ENCODE results near the gene ADCY2.
A peak's percentile ranks its signal among the peaks of the same experiment; 100 is the strongest.

ADCY2 gene

DNA sequence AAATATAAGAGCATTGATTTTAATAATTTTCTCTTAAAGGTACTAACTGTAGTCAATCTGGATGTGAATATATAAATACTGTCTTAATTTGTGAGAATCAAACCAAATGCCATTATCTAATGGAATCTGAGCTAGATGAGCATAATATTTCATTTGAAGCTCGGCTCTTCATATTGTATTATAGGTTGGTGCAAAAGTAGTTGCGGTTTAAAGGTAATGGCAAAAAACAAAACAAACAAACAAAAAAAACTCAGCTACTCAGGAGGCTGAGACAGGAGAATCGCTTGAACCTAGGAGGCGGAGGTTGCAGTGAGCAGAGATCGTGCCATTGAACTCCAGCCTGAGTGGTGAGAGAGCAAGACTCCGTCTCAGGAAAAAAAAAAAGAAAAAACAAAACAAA, 358.6 kb downstream of the ADCY2 start:
- DNase-seq = no peak

DNA sequence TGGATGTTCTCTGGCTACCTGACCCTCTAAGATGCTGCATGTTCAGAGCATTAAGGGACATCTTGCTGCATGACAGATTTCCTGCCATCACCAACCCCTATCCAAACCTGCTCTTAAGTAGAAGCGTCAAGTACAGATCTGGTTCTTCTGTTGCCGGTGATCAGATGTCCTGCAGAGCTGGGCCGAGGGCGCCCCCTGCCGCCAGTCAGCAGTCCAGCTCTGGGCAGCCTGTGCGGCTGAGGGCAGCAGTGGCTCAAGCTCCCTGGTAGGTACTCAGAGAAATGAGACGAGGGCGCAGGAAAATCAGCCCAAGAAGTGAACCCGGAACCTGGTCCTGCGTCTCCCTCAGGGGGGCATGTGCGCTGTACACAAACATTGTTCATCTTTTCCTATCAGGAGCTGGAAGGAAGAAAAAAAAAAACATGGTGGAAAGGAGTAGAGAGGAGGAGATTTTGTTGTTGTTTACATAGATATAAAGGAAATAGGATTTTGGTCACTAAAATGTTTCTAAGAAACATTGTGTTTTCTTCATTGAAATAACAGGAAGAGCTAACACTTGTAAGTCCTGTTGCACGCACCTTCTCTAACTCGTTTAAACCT, 359.2 kb downstream of the ADCY2 start:
- DNase-seq = peak; percentile 47

DNA sequence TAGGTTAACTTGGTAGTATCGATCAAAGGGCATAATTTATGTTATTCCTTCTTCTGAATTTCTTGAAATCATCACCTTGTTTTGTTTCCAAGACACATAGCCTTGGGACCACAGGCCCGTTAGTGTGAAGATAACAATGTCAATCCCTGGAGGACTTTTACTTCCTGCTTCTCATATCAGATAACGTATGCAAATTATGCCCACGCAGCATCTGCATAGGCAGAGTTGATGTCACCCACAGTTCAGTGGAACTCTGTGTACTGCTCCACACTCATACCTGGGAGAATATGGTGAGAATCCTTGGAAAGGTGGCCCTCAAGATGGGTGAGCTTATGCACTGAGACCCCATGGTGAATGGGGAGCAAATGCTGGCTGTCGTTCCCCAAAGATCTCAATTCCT, 360.0 kb downstream of the ADCY2 start:
- no peak for DNase-seq

DNA sequence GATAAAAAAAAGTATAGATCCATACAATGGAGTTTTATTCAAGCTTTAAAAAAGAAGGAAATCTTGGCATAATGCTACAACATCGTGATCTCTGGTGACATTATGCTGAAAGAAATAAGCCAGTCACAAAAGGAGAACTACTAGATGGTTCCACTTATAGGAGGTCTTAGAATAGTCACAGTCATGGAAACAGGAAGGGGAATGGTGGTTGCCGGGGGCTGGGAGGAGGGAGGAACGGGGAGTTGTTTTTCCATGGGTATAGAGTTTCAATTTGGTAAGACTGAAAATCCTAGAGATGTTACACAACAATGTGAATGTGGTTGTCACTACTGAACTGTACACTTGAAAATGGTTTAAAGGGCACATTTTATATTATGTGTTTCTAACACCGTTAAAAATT, 360.5 kb downstream of the ADCY2 start:
- DNase-seq = no peak

DNA sequence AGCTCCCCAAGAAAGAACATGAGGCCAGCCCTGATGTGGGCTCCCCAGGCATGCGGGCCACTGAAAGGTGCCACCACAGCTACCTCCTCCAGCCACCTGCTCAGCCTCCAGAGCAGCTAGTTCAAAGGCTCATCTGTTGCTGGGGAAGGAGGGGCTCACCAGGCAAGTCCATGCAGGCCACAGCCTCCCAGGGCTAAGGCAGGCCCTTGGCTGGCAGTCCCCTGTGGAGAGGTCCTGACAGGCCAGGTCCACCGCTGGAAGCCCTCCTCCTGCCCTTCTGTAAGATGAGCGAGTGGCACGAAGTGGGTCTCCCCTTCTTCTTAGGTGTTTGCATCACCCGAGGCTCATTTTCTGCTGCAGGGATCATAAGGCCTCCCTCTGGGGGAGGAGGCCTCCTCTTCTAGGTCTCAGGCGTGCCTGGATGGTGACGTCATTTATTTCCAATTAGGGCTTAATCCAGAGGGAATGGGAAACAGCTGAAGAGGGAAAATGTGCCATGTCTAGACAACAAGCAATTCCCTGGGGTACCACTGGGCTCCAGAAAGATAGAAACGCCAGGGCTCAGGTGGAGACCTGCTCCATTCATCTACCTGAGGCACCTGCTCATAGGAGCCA, 363.4 kb downstream of the ADCY2 start:
- DNase-seq = no peak

DNA sequence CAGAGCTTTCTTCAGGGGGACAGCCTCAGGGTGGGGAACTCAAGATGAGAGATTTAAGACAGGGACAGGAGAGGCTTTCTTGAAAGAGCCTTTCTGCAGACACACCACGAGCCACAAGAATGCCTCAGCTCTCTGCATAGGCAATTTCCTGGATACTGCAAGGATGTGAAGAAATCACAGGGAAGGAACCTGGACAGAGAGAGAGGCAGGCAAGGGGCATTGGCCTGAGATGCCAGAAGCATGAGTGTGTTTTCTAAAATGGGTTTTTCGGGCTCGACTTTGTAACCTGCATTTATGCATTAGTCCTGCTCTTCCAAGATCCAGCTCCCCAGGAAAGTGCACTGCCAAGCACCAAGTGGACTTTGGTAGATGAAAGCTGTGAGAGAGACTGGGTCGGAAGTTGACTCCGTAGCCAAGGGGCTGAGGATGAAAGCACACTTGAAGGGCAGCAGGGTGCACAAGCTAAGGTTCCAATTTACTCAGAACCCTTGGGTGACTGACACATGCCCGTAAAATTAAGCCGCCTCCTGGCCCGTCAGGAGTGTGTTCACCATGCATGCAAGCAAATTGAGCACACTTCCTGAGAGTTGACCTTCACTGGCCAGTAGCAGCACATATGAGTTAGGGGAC, 364.1 kb downstream of the ADCY2 start:
- DNase-seq = no peak

DNA sequence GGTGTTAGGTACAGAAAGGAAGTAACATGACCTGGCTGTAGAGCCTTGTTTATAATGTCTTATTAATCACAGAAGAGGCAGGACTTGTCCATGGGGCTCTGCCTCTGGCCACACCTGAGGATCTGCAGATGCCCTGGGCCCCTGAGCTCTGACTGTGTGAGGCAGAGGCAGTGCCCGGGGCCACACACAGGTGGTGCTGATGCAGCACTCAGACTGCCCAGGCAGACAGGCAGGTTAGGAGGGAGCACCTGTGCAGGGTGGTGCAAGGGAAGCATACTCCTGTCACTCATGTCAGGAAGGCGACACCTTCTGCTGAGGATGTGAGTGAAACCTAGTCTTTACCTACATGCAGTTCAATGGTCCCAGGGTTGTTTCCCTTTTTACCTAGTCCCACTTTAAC, 366.3 kb downstream of the ADCY2 start:
- no peak for DNase-seq

DNA sequence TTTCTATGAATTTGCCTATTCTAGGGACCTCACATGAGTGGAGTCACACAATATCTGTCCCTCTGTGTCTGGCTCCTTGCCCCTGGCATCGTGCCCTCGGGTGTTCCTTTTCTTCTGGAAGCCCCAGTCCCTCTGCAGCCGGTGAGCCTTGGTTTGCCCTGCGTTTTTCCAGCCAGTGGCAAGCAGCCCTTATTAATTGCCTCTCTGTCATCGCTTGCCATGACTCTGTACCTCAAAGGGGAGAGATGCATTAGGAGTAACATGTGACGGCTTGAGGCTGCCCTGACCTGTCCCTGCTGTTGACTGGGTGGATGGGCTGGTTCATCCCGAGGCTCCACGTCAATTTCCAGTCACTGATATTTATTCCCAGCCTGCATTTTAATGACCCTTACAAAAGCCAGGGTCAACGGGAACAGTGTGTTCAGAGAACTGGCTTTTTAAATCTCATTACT, 367.7 kb downstream of the ADCY2 start:
- DNase-seq = peak; percentile 56

DNA sequence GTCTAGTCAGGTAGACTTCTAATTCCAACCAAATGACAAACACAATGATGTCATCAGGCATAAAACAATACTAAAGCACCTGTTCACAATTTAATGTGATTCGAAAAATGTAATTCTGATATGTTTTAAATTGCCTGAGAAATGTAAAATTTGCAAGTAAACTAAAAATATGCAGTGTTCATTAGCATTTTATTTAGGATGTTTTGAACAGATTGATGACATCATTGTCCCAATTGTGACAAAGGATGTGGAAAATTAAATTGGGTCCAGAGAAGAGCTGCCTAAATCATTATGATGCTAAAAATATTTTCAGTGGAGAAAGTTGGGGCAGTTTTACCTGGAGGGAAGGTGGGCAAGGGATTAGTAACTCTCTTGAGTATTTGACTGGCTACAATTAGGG, 368.5 kb downstream of the ADCY2 start:
- DNase-seq = no peak

DNA sequence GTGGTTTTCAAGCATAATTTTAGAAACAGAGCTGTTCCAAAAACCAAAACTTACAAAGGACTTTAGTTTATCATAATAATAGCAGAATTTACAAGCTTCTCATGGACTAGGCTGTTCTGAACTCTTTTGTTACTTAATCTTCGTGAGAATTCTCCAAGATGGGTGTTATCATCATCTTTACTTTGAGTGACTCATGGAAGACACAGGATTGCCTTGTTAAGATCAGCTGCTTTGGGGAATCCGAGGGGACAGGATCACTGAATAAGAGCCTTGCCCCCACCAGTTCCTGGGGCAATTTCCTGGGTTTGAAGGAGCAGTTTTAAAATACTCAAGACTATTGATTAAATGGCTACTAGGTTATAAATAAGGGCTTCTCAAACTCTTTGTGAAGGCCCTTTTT, 374.5 kb downstream of the ADCY2 start:
- DNase-seq = no peak

DNA sequence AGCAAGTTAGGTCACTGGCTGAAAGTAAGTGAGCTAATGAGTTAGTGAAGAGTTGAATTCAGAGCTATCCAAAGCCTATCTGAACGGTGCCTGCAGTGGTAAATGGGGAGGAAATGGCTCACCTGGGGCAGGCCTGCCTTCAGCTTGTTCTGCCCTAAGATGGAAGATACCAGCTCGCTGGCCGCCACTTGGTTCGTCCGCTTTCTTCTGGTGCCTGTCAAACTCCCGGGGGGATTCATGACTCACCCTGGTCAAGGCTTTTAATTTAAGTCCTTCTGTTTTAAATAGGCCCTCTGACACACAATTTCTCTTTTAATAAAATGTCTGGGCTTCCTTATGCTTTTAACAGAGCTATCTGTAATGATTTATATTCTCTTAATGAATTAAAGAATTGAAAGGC, 376.2 kb downstream of the ADCY2 start:
- DNase-seq = no peak

DNA sequence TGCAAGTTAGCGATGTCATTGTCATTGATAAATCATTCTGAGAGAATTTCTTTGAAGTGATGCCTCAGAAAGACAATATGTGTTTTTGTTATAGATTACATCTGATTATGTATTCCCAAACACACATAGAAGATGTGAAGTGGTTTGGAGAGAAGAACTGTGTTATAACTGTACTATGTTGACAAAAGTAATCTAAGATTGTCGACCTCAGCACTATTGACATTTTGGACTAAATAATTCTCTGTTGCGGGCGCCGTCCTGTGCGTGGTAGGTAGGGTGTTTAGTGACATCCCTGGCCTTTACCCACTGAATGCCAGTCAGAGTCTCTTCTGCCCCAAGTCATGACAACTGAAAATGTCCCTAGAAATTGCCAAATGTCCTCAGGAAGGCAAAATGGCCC, 377.2 kb downstream of the ADCY2 start:
- no peak for DNase-seq

DNA sequence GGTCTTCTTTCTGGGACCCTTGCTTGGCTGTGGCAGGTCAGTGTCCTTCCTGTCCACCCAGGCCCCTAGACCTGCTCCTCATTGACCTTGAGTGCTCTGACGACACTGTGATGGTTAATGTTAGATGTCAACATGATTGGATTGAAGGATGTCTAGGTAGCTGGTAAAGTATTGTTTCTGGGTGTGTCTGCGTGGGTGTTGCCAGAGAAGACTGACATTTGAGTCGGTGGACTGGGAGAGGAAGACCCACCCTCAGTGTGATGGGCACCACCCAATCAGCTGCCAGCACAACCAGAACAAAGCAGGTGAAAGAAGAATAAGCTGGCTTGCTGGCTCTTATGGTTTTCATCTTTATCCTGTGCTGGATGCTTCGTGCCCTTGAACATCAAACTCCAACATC, 380.5 kb downstream of the ADCY2 start:
- no peak for DNase-seq

DNA sequence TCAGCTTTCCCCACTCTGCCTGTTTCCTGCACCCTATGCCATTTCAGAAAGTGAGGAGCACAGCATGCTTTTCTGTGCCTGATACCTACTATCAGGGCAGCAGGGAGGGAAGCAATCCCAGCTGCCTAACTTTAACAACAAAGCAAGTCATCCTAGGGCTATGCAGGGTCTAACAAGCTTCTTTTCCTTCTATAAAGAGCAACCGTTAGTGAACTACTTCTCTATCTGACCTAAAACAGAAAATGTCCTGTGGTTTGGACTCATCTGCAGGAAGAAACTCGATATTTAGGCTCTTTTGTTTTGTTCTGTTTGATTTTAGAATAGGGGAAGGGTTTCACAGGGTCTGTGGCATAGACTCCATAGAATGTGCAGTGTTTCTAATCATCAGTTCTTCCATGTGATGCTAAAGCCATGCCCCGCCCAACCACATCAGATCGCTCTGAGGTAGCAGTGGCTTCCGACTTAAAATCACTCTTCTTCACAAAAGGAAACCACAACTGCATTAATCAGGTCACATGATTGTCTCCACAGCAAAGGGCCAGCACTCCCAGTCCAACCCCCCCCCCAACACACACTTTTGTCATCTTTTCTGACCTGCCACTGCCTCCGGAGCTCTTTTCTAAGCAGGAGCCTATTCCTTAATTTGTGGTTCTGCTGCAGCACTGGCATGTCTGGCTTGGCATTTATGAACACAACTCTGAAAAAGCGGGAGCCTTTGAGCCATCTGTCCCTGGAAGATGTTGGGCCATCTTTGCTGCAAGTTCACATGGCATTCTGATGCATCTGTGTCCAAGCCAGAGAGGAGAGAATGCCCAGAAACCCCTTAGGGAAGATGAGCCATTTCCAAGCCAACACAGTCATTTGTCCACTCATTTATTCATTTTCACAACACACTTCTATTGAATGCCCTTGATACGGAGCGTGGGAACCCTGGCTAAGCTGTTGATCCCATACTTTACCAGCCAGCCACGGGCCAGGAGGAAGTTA, 383.4 kb downstream of the ADCY2 start:
- no peak for DNase-seq

DNA sequence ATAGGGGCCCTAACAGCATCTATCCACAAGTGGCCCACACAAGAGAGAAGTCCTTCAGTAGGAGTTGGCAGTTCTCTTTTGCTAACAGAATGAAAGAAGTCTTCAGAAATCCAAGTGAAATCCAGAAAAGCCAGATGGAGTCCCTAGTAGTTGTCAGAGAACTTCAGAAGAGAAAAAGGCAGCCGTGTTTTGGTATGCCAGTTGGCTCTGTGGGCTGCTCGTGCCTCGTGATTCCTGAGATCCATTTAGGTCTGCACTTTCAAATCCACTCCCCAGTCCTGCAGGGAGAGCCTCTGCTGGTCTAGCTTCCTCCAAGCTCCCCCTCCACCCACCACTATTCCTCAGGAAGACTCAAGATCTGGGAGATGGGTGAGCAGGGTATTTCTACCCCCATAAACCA, 386.0 kb downstream of the ADCY2 start:
- DNase-seq = no peak

DNA sequence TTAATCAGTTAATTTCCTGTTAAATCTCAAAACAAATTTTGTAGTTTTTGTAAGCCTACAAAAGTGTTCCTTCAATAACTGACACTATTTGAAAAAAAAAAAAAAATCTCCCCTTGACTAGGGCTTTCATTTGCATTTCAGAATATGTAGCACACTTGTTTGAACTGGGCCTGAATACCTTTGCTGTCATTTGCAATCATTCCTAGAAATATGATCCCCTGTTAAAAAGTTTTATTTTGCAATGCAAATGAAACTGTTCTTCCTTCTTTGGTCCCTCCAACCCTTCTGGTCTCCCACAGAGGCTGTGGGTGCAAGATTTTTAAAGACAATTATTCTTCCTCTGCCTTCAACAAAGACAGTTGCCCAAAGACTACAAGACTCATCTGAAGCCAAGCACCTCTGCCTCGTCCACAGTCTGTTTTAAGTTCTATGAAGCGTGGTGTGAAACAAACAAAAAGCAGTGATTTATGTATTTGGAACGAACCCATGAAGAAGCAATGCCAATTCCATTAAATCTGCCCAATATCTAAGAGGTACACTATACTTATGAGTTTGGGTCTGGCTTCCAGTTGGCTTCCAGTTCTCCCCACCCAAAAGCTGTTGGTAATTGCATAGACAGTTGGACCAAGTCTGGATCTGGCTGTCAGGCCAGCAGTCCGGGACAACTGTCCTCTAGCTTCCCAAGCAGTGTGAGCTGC, 388.9 kb downstream of the ADCY2 start:
- DNase-seq = no peak

DNA sequence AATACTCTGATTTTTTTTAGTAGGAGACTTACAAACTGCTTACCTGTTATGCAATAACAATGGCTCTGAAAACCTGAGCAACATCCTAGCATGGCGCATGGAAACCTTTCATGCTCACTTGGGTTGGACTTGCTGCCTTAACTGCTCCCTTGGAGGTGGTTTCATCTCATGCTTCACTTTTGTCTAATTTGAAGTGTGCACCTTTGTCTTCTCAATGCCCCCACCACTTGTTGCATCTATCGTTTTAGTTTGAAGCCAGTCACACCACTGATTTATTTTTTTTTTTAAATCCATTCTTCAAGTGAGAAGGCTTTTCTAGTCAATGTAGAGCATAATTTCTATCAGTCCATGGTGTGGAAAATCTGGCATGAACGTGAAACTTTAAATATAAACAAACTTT, 391.8 kb downstream of the ADCY2 start:
- no peak for DNase-seq

DNA sequence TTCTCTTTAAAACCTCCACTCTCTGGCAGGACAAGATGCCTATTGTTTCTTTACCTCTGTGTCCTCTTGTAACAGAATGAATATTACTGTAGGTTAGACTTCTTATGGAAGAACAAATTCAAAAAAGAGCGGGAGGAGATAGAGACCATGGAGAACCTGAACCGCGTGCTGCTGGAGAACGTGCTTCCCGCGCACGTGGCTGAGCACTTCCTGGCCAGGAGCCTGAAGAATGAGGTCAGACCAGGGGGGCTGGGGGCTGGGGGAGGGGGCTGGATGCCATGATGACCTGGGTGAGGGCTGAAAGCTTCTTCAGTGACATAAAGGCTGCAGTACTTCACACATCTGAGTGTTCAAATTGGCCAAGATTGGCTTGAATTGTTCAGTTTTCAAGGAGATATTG, 393.6 kb downstream of the ADCY2 start:
- DNase-seq = no peak

DNA sequence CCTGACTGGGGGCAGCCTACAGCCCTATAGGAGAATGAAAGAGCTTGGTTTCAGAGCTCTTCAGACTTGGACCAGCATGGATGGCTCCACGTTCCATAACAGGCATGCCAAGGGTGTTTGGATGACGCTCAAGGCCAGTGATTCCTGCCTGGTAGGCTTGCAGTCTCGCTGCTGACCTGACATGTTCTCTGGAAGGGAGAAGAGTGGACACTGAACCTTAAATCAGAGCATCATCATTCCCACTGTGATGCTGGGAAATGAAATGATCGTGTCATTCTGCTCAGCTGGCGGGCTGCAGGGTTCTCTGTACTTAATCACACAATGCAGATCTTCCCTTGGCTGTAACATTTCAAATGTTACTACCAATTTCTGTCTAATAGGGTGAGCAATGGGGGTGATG, 398.0 kb downstream of the ADCY2 start:
- no peak for DNase-seq

DNA sequence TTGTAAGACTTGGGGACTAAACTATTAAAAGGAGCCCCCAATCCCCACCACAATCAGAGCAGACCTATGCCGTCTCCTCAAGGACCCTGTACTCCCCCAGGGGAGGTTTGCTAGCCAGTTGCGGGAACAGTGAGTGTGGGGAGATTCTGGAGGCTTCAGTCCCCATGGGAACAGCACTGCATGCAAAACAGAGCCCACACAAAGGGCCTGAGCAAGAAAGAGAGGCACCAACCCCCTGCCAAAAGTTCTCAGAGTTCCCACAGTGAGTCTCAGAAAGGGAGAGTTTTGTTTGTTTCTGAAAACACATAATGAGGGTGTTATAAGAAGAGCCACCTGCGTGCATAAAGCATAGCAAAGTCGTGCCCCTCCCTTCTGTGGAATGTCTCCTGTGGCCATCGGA, 398.4 kb downstream of the ADCY2 start:
- no peak for DNase-seq

DNA sequence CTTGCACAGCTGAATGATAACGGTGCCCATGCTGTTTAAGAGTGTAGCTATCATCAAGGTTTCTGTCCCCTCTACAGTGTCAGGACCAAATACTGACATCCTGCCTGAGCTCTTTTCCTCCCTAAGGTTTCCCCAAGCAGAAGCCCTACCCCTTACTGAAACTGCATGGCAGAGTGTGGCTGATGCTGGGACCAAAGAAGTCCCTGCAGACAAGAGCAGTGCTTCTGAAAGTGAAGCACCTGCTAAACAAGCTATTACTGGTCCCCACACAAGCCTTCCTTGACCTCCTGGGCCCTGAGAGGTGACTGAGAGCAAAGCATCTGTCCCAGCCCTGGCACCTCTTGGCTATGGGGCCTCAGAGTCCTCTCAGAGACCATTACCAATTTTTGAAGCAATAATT, 398.9 kb downstream of the ADCY2 start:
- no peak for DNase-seq

DNA sequence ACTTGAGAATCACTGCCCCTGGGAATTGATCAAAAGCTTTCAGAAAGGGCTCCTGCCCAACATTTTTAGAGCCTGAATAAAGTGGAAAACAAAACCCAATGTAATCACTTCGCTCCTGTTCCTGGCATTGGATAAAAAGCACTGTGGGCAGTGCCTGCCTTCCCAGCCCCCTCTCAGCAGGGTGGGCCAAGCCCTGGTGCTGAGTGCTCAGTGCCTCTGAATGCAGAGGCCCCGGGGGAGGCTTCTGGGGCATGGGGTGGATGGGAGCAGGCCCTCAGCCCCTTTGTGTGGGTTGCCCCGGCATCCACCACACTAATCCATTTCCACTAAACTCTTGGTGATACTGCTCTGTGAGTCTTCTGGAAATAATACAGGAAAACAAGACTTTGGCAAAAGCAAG, 399.4 kb downstream of the ADCY2 start:
- DNase-seq = no peak

All from NCI-H2029 treated with DMSO at 0.1 percent for 48 hours (cell line).